Measurements from ENCODE around the gene AOPEP.
"Not testable (repeated sequence)": the region's sequence is repeated elsewhere in the genome, so short reads cannot be mapped to it uniquely, and the experiment has no call there.

AOPEP gene

GRCh38 chr9:94821098-94821887 lies 94.8 kb downstream of the AOPEP start:
- DNase-seq: no peak

GRCh38 chr9:94822273-94822672 lies 95.8 kb downstream of the AOPEP start:
- DNase-seq: no peak

GRCh38 chr9:94823710-94824109 lies 97.2 kb downstream of the AOPEP start:
- DNase-seq: no peak

DNA sequence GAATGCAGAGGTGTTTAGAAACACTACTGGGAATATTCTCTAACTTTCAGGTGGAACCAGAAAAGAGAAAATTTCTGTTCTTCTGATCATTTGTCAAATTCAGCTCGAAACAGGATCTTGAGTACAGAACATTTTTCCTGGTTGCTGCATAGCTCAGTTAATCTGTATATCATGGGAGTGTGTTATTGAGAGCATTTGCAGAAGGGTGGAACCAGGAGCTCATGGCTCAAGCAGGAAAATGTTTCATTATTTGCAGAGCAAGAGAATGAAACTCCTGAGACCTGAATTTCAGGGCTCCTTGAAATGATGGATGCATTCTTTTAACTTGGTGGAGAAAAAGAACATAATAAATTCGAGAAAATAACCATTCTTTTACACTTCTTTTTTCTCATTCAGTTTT lies 97.9 kb downstream of the AOPEP start:
- no peak for DNase-seq

GRCh38 chr9:94824913-94825610 lies 98.6 kb downstream of the AOPEP start:
- DNase-seq: no peak

DNA sequence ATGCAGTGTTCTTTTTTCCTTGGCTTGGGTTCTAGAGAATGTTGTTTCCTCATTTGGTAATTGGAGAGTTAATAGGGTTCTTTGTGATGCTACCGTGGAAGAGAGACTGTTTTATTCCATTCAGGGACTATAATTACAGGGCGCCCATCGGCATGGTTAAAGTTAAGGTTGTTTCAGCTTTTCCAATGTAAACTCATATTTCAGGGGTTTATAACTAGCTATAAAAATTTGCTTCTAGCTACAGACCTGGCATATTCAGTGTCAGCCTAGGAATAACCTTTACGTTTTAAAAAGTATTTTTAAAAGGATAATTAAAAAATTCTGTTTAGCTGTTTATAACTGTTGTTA lies 99.1 kb downstream of the AOPEP start:
- DNase-seq: no peak

GRCh38 chr9:94826044-94826443 lies 99.5 kb downstream of the AOPEP start:
- no peak for DNase-seq

- no peak for DNase-seq
Observed at GRCh38 chr9:94826644-94827410, 100.3 kb downstream of the AOPEP start.

DNA sequence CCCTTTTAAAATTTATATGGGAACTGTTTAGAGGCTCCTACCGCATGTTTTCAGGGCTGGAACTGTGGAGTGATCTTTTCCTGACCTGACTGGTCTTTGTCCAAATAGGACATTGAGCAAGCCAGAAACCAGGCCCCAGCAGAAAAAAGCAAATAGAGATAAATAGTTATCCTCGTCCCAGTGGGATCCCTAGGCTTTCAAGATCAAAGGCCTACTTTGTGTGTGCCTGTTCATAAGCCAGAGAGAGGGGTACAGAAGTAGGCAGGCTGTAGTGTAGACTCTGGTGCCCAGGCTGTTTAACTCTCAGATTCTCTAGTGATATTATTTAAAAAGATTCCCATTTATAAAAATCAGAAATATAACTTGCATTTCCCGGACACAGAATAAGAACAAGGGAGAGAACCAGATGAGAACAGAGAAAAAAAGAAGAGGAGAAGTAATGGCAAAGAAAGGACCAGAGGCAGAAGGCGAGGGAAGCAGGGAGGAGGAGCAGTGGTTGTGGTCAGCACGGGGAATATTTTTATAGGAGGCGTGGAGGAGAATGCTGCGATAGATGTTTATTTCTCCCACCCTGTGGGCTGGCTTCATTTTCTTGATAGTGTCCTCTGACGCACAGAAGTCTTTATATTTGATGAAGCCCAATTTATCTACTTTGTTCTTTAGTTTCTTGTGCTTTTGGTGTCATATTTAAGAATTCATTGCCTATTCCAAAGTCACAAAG lies 101.2 kb downstream of the AOPEP start:
- no peak for DNase-seq

DNA sequence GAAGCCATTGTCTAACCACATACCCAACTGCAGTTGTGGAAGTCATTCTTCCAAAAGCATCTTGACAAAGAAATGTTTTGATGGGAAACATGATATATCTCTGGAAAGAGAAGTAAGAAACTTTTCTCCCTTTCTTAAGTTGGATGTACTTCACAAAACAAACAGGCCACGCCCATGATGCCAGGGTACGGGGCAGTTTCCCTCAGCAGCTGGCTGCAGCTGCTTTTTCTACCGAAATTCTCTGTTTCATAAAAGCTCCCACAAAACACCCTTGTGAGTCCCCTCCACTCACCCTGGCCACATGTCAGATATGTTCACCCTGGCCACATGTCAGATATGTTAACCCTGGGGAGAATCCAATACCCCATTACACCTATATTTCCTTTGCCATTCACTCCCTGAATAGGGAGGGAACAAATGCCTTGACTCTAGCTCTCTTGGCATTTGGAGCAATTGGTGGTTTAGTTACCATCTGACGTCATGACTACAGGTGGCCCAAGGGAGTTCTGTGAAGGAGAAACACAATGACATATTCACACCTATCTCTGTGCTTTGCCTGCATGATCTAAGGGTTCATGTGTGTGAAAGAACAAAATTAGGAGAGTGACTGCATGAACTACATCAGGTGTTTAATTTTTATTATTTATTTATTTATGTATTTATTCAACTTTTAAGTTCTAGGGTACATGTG lies 103.0 kb downstream of the AOPEP start:
- DNase-seq: no peak

DNA sequence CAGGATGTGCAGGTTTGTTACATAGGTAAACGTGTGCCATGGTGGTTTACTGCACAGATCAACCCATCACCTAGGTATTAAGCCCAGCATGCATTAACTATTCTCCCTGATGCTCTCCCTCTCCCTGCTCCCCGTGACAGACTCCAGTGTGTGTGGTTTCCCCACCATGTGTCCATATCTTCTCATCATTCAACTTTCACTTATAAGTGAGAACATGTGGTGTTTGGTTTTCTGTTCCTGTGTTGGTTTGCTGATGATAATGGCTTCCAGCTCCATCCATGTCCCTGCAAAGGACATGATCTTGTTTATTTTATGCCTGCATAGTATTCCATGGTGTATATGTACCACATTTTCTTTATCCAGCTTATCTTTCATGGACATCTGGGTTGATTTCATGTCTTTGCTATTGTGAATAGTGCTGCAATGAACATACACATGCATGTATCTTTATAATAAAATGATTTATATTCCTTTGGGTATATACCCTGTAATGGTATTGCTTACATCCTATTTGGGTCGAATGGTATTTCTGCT lies 103.6 kb downstream of the AOPEP start:
- peak; percentile 16 for DNase-seq

DNA sequence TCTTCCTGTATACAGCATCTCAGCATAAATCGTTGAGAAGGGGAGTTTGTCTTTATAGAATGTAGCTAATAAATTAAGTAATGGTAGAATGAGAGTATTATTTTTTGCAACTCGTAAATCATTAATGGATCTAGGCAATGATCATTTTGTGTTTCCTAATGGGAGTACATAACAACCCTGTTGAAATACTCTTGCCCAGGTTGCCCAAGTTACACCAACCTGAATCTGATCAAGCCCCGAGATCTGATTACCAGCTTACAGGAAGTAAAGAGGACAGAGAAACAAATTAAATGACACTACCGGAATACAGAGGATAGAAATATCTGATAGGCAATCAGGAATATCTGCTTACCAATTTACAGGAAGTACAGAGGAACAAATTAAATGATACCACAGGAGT lies 107.3 kb downstream of the AOPEP start:
- DNase-seq: no peak

- no peak for DNase-seq
Observed at GRCh38 chr9:94837404-94837803, 110.9 kb downstream of the AOPEP start.

GRCh38 chr9:94839398-94839797 lies 112.9 kb downstream of the AOPEP start:
- DNase-seq: no peak

DNA sequence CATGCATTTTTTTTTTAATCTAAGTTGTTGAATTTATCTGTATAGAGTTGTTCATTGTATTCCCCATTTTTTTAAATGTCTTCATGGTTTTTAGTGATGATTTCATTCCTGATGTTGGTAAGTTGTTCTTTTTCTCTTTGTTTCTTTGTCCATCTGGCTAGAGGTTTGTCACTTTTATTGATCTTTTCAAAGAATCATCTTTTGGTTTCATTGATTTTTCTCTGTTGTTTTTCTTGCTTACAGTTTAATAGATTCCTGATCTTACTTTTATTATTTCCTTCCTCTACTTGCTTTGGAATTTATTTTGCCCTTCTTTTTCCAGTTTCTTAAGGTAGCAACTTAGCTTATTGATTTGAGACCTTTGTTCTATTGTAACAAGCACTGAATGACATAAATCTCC lies 114.2 kb downstream of the AOPEP start:
- no peak for DNase-seq

GRCh38 chr9:94843134-94843533 lies 116.6 kb downstream of the AOPEP start:
- no peak for DNase-seq

GRCh38 chr9:94846739-94847138 lies 120.2 kb downstream of the AOPEP start:
- DNase-seq: no peak

DNA sequence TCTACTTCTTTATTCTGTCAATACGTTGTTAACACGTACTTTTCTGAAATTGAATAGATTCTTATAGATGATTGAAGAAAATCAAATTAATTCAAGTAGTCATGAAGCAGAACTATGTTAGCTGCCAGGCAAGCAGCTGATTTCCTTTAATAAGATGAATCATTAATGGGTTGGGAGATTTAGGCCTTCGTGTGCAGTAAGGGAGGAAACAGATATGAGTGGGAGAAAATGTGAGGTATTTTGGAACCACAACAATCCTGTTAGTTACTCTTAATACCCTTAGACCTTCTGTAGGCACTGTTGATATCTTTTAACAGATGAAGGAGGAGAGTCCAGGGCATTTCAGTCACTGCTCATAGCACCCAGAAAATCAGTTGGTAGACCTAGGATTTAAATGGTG lies 121.0 kb downstream of the AOPEP start:
- DNase-seq: no peak

GRCh38 chr9:94848791-94849190 lies 122.3 kb downstream of the AOPEP start:
- DNase-seq: not testable (repeated sequence)

DNA sequence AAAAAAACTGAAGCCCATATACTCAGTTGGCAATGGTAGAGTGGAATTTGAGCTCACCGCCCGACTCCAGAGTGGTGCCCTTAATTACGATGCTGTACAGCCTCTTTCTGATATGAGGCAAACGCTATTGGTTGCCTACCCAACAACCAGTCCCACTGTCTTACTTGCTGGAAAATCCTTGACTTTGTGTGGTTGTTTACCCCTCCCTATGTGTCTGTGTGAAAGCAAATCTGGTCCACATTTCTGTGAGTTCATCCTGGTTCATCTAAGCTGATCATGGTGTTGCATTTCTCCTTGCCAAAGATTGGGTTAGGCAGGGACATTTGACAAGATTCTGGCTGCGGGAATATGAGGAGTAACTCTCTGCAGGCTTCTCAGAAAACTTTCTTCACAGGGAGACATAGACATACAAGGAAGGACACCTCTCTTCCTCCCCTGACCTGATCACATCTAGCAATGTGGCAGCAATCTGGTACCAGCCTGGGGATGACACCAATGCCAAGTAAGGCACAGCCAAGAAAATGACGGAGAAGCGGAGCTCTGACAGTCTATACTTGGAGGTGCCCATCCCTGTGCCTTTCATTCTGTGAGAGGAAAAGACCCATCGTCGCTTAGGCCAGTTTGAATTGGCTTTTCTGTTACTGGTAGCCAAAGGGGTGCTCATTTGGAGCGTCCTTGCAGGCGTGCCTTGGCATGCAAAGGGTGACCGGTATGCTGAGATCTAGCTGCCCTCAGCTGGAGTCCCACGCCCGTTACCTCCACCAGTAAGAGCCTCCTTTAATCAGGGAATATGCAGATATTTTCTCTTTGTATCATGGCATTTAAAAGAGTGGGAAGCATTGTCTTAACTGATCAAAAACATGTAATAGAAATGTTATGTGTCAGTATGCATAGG lies 124.3 kb downstream of the AOPEP start:
- DNase-seq: no peak

DNA sequence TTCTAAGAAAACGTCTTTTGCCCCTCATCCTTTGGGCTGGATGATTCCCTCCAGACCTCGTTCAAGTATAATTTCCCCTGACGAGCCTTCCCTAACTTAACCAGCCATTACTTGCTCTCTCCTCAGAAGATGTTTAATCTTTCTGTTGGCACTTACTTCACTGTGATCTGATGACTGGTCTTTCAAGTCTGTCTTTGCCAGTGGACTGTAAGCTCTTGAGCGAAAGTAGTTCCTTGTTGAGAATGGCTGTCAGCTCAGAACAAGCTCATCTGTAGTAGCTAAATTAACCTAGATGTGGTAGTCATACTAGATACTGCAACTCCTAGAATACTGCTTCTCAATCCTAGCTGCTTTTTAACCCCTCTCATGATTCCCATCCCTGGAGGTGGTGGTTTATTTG lies 125.0 kb downstream of the AOPEP start:
- no peak for DNase-seq
